Neural progenitor cell (in vitro differentiated cells): ENCODE results near the gene SLC25A47. TPM values are rescaled to one million over a fixed set of nuclear protein-coding genes. Genes with fewer than 3 reads are reported as not detected.

Experiments
- DNase-seq: peaks from one replicate; pipeline ENCODE4 v3.0.0-alpha.2; 2016; ENCODE audit warnings: low spot score
- H2AFZ ChIP-seq: fragments of 200-600 bp; sonication (generic); replicated peaks from 2 replicates; pipeline ENCODE4 v1.6.1; 2016; ENCODE audit warnings: antibody characterized with exemption
- H3F3A ChIP-seq: fragments of 200-600 bp; sonication (generic); 2 replicates; pipeline ENCODE4 v1.6.1; 2016; ENCODE audit warnings: antibody characterized with exemption, low read depth
- H3K27ac ChIP-seq: fragments of 200-600 bp; sonication (generic); 2 replicates; pipeline ENCODE4 v1.5.1; 2016; ENCODE audit warnings: mild to moderate bottlenecking
- H3K27me3 ChIP-seq: fragments of 200-600 bp; sonication (generic); 2 replicates; pipeline ENCODE4 v1.6.1; 2016; ENCODE audit warnings: mild to moderate bottlenecking, moderate library complexity
- H3K36me3 ChIP-seq: fragments of 200-600 bp; sonication (generic); 2 replicates; pipeline ENCODE4 v1.5.1; 2016
- H3K4me1 ChIP-seq: fragments of 200-600 bp; sonication (generic); 2 replicates; pipeline ENCODE4 v1.6.1; 2016; ENCODE audit warnings: mixed run types
- H3K4me2 ChIP-seq: fragments of 200-600 bp; sonication (generic); 2 replicates; pipeline ENCODE4 v1.6.1; 2016
- H3K4me3 ChIP-seq: fragments of 200-600 bp; sonication (generic); 2 replicates; pipeline ENCODE4 v1.5.1; 2016
- H3K79me2 ChIP-seq: fragments of 200-600 bp; sonication (generic); 2 replicates; pipeline ENCODE4 v1.6.1; 2016; ENCODE audit warnings: low read depth
- H3K9ac ChIP-seq: fragments of 200-600 bp; sonication (generic); 2 replicates; pipeline ENCODE4 v1.6.1; 2016
- H3K9me3 ChIP-seq: fragments of 200-600 bp; sonication (generic); 2 replicates; pipeline ENCODE4 v1.5.1; 2016; ENCODE audit warnings: low read depth
- H4K20me1 ChIP-seq: fragments of 200-600 bp; sonication (generic); 2 replicates; pipeline ENCODE4 v1.6.1; 2016; ENCODE audit warnings: low read depth
- H3K27ac Mint-ChIP-seq: 3 replicates; pipeline ENCODE4 v1.8.0; 2021; ENCODE audit warnings: mixed read lengths
- H3K27me3 Mint-ChIP-seq: 2 replicates; pipeline ENCODE4 v1.8.0; 2022; ENCODE audit warnings: low read depth, mild to moderate bottlenecking, inconsistent platforms, moderate library complexity, mixed read lengths; ENCODE audit not compliant: insufficient read depth
- H3K36me3 Mint-ChIP-seq: 3 replicates; pipeline ENCODE4 v1.8.0; 2021; ENCODE audit warnings: mixed read lengths
- H3K4me1 Mint-ChIP-seq: 3 replicates; pipeline ENCODE4 v1.8.0; 2021; ENCODE audit warnings: mixed read lengths
- H3K4me3 Mint-ChIP-seq: 3 replicates; pipeline ENCODE4 v1.8.0; 2021; ENCODE audit warnings: mild to moderate bottlenecking, moderate library complexity, mixed read lengths
- H3K9me3 Mint-ChIP-seq: 3 replicates; pipeline ENCODE4 v1.8.0; 2020; ENCODE audit warnings: mixed read lengths
- EZH2 ChIP-seq: fragments of 200-600 bp; sonication (generic); IDR thresholded peaks from 2 replicates; pipeline ENCODE4 v1.6.1; 2017; ENCODE audit warnings: antibody characterized with exemption, mild to moderate bottlenecking, moderate library complexity
- EZH2phosphoT487 ChIP-seq: fragments of 200-600 bp; sonication (generic); IDR thresholded peaks from 2 replicates; pipeline ENCODE4 v1.6.1; 2017; ENCODE audit warnings: antibody characterized with exemption
- total RNA-seq: library from RNA; depleted of rRNA; stranded (reverse); fragments of >200 nt; gene quantifications from 2 replicates; pipeline ENCODE4 v1.2.3, GENCODE V29; 2015; ENCODE audit warnings: low replicate concordance
- TF ChIP-seq, protein P1 (sequence below): fragments of 200-600 bp; sonication (generic); IDR thresholded peaks from 2 replicates; pipeline ENCODE4 v1.5.1; 2017; ENCODE audit warnings: antibody characterized with exemption, mild to moderate bottlenecking

Gene SLC25A47
- total RNA-seq, 1 donor from 2014 or later: not detected

GRCh38 chr14:100364403-100364802 lies 41.3 kb downstream of the SLC25A47 start:
- Histone ChIP-seq H3K4me2 (no peak overlapping the region), H3K9ac (no peak overlapping the region), H3K27ac (no peak overlapping the region), H3K79me2 (no peaks in the 10 kb centered on the region), H3K36me3 (peaks cover 6% of the 10 kb centered on the region), H3K4me3 (no peak overlapping the region), H2AFZ (no peak overlapping the region), H3K4me1 (peaks cover 24% of the 10 kb centered on the region), H3F3A (peaks cover 23% of the 10 kb centered on the region), H3K9me3 (no peaks in the 10 kb centered on the region), H4K20me1 (peaks cover 17% of the 10 kb centered on the region), H3K27me3 (no peaks in the 10 kb centered on the region)
- Mint-ChIP-seq H3K27me3 (no peaks in the 10 kb centered on the region), H3K9me3 (no peaks in the 10 kb centered on the region), H3K4me3 (no peak overlapping the region), H3K36me3 (peaks cover 23% of the 10 kb centered on the region), H3K27ac (no peak overlapping the region), H3K4me1 (peaks cover 3% of the 10 kb centered on the region)
- TF ChIP-seq EZH2phosphoT487 (no peak), EZH2 (no peak)
- TF ChIP-seq, protein P1, sequence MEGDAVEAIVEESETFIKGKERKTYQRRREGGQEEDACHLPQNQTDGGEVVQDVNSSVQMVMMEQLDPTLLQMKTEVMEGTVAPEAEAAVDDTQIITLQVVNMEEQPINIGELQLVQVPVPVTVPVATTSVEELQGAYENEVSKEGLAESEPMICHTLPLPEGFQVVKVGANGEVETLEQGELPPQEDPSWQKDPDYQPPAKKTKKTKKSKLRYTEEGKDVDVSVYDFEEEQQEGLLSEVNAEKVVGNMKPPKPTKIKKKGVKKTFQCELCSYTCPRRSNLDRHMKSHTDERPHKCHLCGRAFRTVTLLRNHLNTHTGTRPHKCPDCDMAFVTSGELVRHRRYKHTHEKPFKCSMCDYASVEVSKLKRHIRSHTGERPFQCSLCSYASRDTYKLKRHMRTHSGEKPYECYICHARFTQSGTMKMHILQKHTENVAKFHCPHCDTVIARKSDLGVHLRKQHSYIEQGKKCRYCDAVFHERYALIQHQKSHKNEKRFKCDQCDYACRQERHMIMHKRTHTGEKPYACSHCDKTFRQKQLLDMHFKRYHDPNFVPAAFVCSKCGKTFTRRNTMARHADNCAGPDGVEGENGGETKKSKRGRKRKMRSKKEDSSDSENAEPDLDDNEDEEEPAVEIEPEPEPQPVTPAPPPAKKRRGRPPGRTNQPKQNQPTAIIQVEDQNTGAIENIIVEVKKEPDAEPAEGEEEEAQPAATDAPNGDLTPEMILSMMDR: no peak
- DNase-seq: no peak

GRCh38 chr14:100365741-100366140 lies 42.6 kb downstream of the SLC25A47 start:
- no peak for DNase-seq
- no peak overlapping the region for H3K4me2 ChIP-seq
- no peaks in the 10 kb centered on the region for H3K9me3 ChIP-seq
- H3K4me3 Mint-ChIP-seq: no peak overlapping the region
- H3K36me3 ChIP-seq: peaks cover 6% of the 10 kb centered on the region
- H3K36me3 Mint-ChIP-seq: peaks cover 12% of the 10 kb centered on the region
- H3K4me1 Mint-ChIP-seq: peaks cover 3% of the 10 kb centered on the region
- H3K9me3 Mint-ChIP-seq: no peaks in the 10 kb centered on the region
- H3K9ac ChIP-seq: no peak overlapping the region
- H3K27me3 Mint-ChIP-seq: no peaks in the 10 kb centered on the region
- H3K4me1 ChIP-seq: peaks cover 24% of the 10 kb centered on the region
- no peaks in the 10 kb centered on the region for H3K79me2 ChIP-seq
- H3K27ac ChIP-seq: no peak overlapping the region
- H2AFZ ChIP-seq: no peak overlapping the region
- H3K27me3 ChIP-seq: no peaks in the 10 kb centered on the region
- TF ChIP-seq EZH2phosphoT487: no peak
- no peak for TF ChIP-seq EZH2
- TF ChIP-seq, protein P1: no peak
- H3K4me3 ChIP-seq: no peak overlapping the region
- no peak overlapping the region for H3K27ac Mint-ChIP-seq
- H3F3A ChIP-seq: peaks cover 23% of the 10 kb centered on the region
- peaks cover 17% of the 10 kb centered on the region for H4K20me1 ChIP-seq

DNA sequence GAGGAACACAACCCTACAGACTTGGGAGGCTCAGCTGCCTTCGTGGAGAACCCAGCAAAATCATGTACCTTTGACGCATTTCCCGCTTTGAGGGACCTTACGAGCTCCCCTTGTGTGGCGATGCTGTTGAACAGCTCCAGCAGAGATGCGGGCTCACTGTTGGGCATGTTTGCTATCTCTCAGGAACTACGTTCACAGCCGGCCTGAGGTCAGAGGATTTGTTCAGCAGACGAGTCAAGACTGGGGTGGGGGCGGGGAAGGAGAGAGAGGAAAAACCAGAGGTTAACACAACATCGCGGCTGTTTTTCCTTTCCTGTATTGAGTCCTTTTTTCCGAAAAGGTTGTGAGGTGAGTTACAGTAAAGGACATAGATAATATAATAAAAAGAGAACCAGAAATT lies 45.9 kb downstream of the SLC25A47 start:
- Histone ChIP-seq H3K79me2 (peaks cover 3% of the 10 kb centered on the region), H2AFZ (no peak overlapping the region), H3K4me2 (no peak overlapping the region), H3K36me3 (peaks cover 6% of the 10 kb centered on the region), H3K4me1 (peaks cover 21% of the 10 kb centered on the region), H3K4me3 (no peak overlapping the region), H3K27me3 (no peaks in the 10 kb centered on the region), H3K9me3 (no peaks in the 10 kb centered on the region), H3F3A (peaks cover 25% of the 10 kb centered on the region), H3K9ac (no peak overlapping the region), H4K20me1 (peaks cover 6% of the 10 kb centered on the region), H3K27ac (no peak overlapping the region)
- peaks cover 9% of the 10 kb centered on the region for H3K36me3 Mint-ChIP-seq
- no peak overlapping the region for H3K27ac Mint-ChIP-seq
- TF ChIP-seq EZH2phosphoT487 (no peak), EZH2 (no peak)
- TF ChIP-seq, protein P1: no peak
- H3K9me3 Mint-ChIP-seq: no peaks in the 10 kb centered on the region
- no peaks in the 10 kb centered on the region for H3K27me3 Mint-ChIP-seq
- no peak for DNase-seq
- H3K4me3 Mint-ChIP-seq: no peak overlapping the region
- H3K4me1 Mint-ChIP-seq: peaks cover 11% of the 10 kb centered on the region
